Esophagus squamous epithelium (tissue), 4 donors: Measurements from ENCODE around the gene SPACA5.

Source experiments
- CTCF ChIP-seq, 6 experiments: fragments of 450-650 bp in 4 of 6; fragments of 200-600 bp in 2 of 6; sonication (generic) in 2 of 6; IDR thresholded peaks; one replicate each; pipeline ENCODE4 v1.5.1; 2016 to 2019; ENCODE audit warnings: antibody characterized with exemption in 6 of 6, mild to moderate bottlenecking in 4 of 6, moderate library complexity in 4 of 6
- POLR2A ChIP-seq, 4 donors: fragments of 450-650 bp; IDR thresholded peaks; one replicate each; pipeline ENCODE4 v1.6.1; 2017; ENCODE audit warnings: antibody characterized with exemption in 4 of 4, mild to moderate bottlenecking in 4 of 4, moderate library complexity in 3 of 4

DNA sequence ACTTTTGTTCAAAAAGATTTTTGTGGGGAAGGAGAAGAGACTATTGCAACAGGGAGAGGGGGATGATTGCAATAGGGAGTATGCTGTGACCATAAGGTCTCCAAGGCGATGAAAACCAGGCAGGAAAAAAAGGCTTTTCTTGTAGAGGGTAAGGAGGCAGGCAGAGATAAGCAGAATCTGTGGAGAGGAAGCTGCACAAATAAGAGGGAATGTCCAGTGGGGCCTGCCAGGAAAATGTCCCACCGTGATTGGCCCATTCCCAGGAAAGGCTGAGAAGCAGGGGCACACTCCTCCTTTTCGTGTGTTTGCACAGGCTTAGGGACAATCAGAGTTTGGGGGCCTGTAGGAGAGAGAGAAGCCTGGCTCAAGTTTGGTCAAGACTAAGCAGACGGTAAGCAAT is 29.1 kb downstream of the SPACA5 start:
- no peak for TF ChIP-seq CTCF (IDR thresholded peaks at IDR 0.05)
- no peak for TF ChIP-seq POLR2A (IDR thresholded peaks at IDR 0.05)
